NAMALWA (cell line): Measurements from ENCODE around the gene NTRK2.
"Not testable (repeated sequence)": the region's sequence is repeated elsewhere in the genome, so short reads cannot be mapped to it uniquely, and the experiment has no call there.

Experiments used
- DNase-seq: peaks from one replicate; pipeline ENCODE4 v3.0.0-alpha.2; 2015; ENCODE audit warnings: low spot score

Gene NTRK2

GRCh38 chr9:85067792-85068191 is 398.3 kb downstream of the NTRK2 start:
- no peak for DNase-seq

- DNase-seq = not testable (repeated sequence)
Measured at GRCh38 chr9:85069421-85069820, 399.9 kb downstream of the NTRK2 start.
